Measurements from ENCODE around the gene TDO2. TPM values are rescaled to one million over a fixed set of nuclear protein-coding genes. Genes with fewer than 3 reads are reported as not detected.

The TDO2 gene
- total and polyA plus RNA-seq, 2 of the 13 experiments (the other 11 are each of a cell fraction or from before 2014, with no cell fraction given) = not detected

GRCh38 chr4:155952501-155952901, 49.0 kb downstream of the TDO2 start:
- Histone ChIP-seq H3K9me3 (ENCODE audit: low read length) (no peaks in the 10 kb centered on the region), H3K4me3 (replicated peaks in 1 of 3; ENCODE audit: insufficient read depth in 1 of 3, low read depth in 2 of 3, low read length in 3 of 3) (no peak overlapping the region), H3K79me2 (ENCODE audit: insufficient read depth, low read length) (no peaks in the 10 kb centered on the region), H4K20me1 (ENCODE audit: insufficient read depth, low read length) (no peaks in the 10 kb centered on the region), H2AFZ (ENCODE audit: low read length) (peak overlapping the region; percentile 68), H3K27ac (ENCODE audit: extremely low read length, insufficient read depth, low read length) (no peak overlapping the region), H3K4me2 (ENCODE audit: low read depth, low read length) (no peak overlapping the region), H3K27me3 (ENCODE audit: control insufficient read depth in 1 of 2, insufficient read depth in 2 of 2, low read length in 2 of 2) (no peaks in the 10 kb centered on the region), H3K4me1 (ENCODE audit: insufficient read depth, low read length) (peaks cover 25% of the 10 kb centered on the region), H3K9ac (ENCODE audit: insufficient read depth, low read depth, low read length) (no peak overlapping the region), H3K36me3 (replicated peaks in 1 of 2; ENCODE audit: control insufficient read depth in 1 of 2, insufficient read depth in 2 of 2, low read length in 2 of 2) (no peaks in the 10 kb centered on the region)
- no peak for ATAC-seq
- ChIA-PET POLR2A (no interaction called here), CTCF (ENCODE audit: low intra/inter-chr PET ratio, low total read pairs) (no interaction called here)
- in situ Hi-C loops (cut with HindIII; ENCODE audit: extremely low pct_ligation_motif_present, low pct_unique_long_range_greater_than_20kb) = no loop called here
- intact Hi-C loops (cut with micrococcal nuclease; ENCODE audit: unreplicated experiment) = no loop called here
- DNase-seq (ENCODE audit: low spot score) = no peak
- FAIRE-seq = no peak
- BruUV-seq (replicated peaks) = no TSS peak
- 69% methylated on average over 6 of the region's 6 CpGs for WGBS (ENCODE audit: low lambda C conversion rate)
- TF ChIP-seq CENPX (CRISPR knock-in tag; IDR thresholded peaks at IDR 0.05) = no peak
- no peak for TF ChIP-seq ZNF629 (CRISPR knock-in tag; conservative IDR thresholded peaks at IDR 0.05)
- no peak for TF ChIP-seq ZNF276 (CRISPR knock-in tag; IDR thresholded peaks at IDR 0.05; ENCODE audit: low read depth)
- TF ChIP-seq ZNF20 (CRISPR knock-in tag; IDR thresholded peaks at IDR 0.05) = no peak
- no peak for TF ChIP-seq MNT (IDR thresholded peaks at IDR 0.05)
- TF ChIP-seq ZNF180 (CRISPR knock-in tag; IDR thresholded peaks at IDR 0.05; ENCODE audit: borderline replicate concordance, low read depth) = no peak

Data from HepG2 (cell line).